A549 (cell line): ENCODE results near the gene TFAP2B.

ENCODE experiments used
- BCL3 ChIP-seq: fragments of >200 bp; sonication (Bioruptor Twin); formaldehyde crosslinking; IDR thresholded peaks from 3 replicates; pipeline ENCODE4 v1.6.1; 2016
- CBX8 ChIP-seq: fragments of 200-600 bp; sonication (generic); IDR thresholded peaks from 2 replicates; pipeline ENCODE4 v1.6.1; 2016
- CTCF ChIP-seq: fragments of >200 bp; sonication (Bioruptor Twin); formaldehyde crosslinking; IDR thresholded peaks from 3 replicates; pipeline ENCODE4 v1.5.1; 2016
- HMGXB4 ChIP-seq: fragments of 250-450 bp; sonication (Bioruptor Pico); IDR thresholded peaks from 2 replicates; pipeline ENCODE4 v1.5.0; 2021; ENCODE audit warnings: mild to moderate bottlenecking, moderate library complexity, borderline replicate concordance
- RARB ChIP-seq: fragments of 250-450 bp; sonication (Bioruptor Pico); IDR thresholded peaks from 2 replicates; pipeline ENCODE4 v1.8.0; 2021; ENCODE audit warnings: mild to moderate bottlenecking, moderate library complexity
- REST ChIP-seq: fragments of 200-600 bp; sonication (generic); IDR thresholded peaks from 2 replicates; pipeline ENCODE4 v1.6.1; 2016; ENCODE audit warnings: antibody characterized with exemption, mild to moderate bottlenecking, moderate library complexity

GRCh38 chr6:50868466-50868865, 49.8 kb downstream of the TFAP2B start:
- TF ChIP-seq CTCF (no peak), RARB (CRISPR knock-in tag) (no peak), REST (no peak), BCL3 (no peak), CBX8 (no peak), HMGXB4 (CRISPR knock-in tag) (no peak)
